ENCODE results near the gene C1orf198. TPM values are rescaled to one million over a fixed set of nuclear protein-coding genes. Genes with fewer than 3 reads are reported as not detected.

C1orf198 gene
- total and polyA plus RNA-seq, 2 of the 8 experiments (the other 6 are each of a cell fraction or from before 2014, with no cell fraction given): 30.6 to 45.0 TPM

- Histone ChIP-seq H3K56ac (replicated peaks; ENCODE audit: insufficient read length, low read depth, low read length) (no peak overlapping the region), H2BK15ac (ENCODE audit: low read length) (no peak overlapping the region), H3K23ac (ENCODE audit: insufficient read length) (no peak overlapping the region), H3K79me2 (ENCODE audit: control insufficient read depth in 1 of 2, insufficient read depth in 2 of 2, low read length in 2 of 2) (no peaks in the 10 kb centered on the region), H3K79me1 (ENCODE audit: low read depth, low read length) (no peaks in the 10 kb centered on the region), H2AK5ac (ENCODE audit: low read depth, low read length) (no peak overlapping the region), H4K5ac (ENCODE audit: insufficient read length, low read depth, low read length) (no peak overlapping the region), H4K20me1 (replicated peaks in 1 of 2; ENCODE audit: control insufficient read depth in 1 of 2, insufficient read depth in 2 of 2, low read length in 2 of 2) (peaks cover 0 to 1% of the 10 kb centered on the region in 2 experiments), H2BK5ac (ENCODE audit: low read depth, low read length) (no peak overlapping the region), H3K14ac (ENCODE audit: insufficient read length) (no peak overlapping the region), H2BK12ac (ENCODE audit: low read depth, low read length) (no peak overlapping the region), H3K4me2 (ENCODE audit: insufficient read depth in 1 of 2, low read depth in 2 of 2, low read length in 2 of 2) (no peak overlapping the region), H3K9ac (replicated peaks in 1 of 4; ENCODE audit: extremely low read depth in 1 of 4, low read depth in 3 of 4, low read length in 3 of 4) (no peak overlapping the region), H4K91ac (replicated peaks; ENCODE audit: insufficient read length, low read length) (no peak overlapping the region), H3K23me2 (ENCODE audit: low read depth, low read length) (no peaks in the 10 kb centered on the region), H2BK120ac (replicated peaks; ENCODE audit: low read depth, low read length) (no peak overlapping the region), H3K36me3 (ENCODE audit: control insufficient read depth in 2 of 4, insufficient read depth in 4 of 4, low read length in 3 of 4) (no peaks in the 10 kb centered on the region), H3K9me3 (ENCODE audit: insufficient read depth in 2 of 2, low read depth in 1 of 2, low read length in 1 of 2) (0 out of 4 replicates have a peak, but pooled peaks cover 0 to 5% of the 10 kb centered on the region in 2 experiments), H2BK20ac (ENCODE audit: low read length) (no peak overlapping the region), H3K4ac (replicated peaks; ENCODE audit: insufficient read length, low read depth, low read length) (no peak overlapping the region), H3K27me3 (replicated peaks in 1 of 4; ENCODE audit: control insufficient read depth in 3 of 4, extremely low read depth in 1 of 4, insufficient read depth in 3 of 4, low read length in 3 of 4) (no peaks in the 10 kb centered on the region; a peak in 1 of 7 replicates), H3K4me3 (ENCODE audit: extremely low read depth in 1 of 4, insufficient read depth in 2 of 4, low read depth in 3 of 4, low read length in 4 of 4) (no peak overlapping the region), H2AFZ (ENCODE audit: low read length) (no peak overlapping the region), H3K27ac (ENCODE audit: low read depth, low read length) (no peak overlapping the region), H3K4me1 (replicated peaks in 1 of 4; ENCODE audit: control insufficient read depth in 3 of 4, insufficient read depth in 4 of 4, low read length in 3 of 4) (no peaks in the 10 kb centered on the region), H4K8ac (ENCODE audit: extremely low read depth, insufficient read depth, low read length) (no peak overlapping the region), H3K18ac (ENCODE audit: extremely low read depth, low read length) (no peak overlapping the region)
- FAIRE-seq: no peak
- ChIA-PET CTCF (ENCODE audit: partially characterized antibody) (interaction anchor here (0.8 to 0.9 kb wide), 2 partner anchors 10 to 18 kb away, joined by 3 to 4 read pairs; no protein-coding TSS in a partner anchor), POLR2A (ENCODE audit: partially characterized antibody) (no interaction called here)
- TF ChIP-seq ATF2 (IDR thresholded peaks at IDR 0.05; ENCODE audit: low read length): no peak
- DNase-seq (ENCODE audit: low read depth in 1 of 2, low spot score in 2 of 2): no peak
These were observed 52.3 kb downstream of the C1orf198 start for GRCh38 chr1:230816018-230816417.
